Measurements from ENCODE around the gene OBSL1.

OBSL1 gene

GRCh38 chr2:219509780-219510511 is 61.4 kb downstream of the OBSL1 start:
- peak; percentile 70 for DNase-seq (ENCODE audit: extremely low spot score)
- TF ChIP-seq PKNOX1 (IDR thresholded peaks at IDR 0.05) (peak; percentile 69), FOXK2 (IDR thresholded peaks at IDR 0.05) (no peak)
- ChIA-PET CTCF (interaction anchor here (0.5 to 2.4 kb wide), 24 partner anchors 9 to 236 kb away, joined by 3 to 31 read pairs (median 4); partner anchors contain the start of gene GMPPA), POLR2A (interaction anchor here (0.9 to 5.0 kb wide), 6 partner anchors 9 to 34 kb away, joined by 3 to 41 read pairs (median 3); partner anchors contain the start of genes CHPF, GMPPA and TMEM198)

GRCh38 chr2:219508971-219509779 is 62.2 kb downstream of the OBSL1 start:
- POLR2A ChIA-PET, result interaction anchor here (1.0 to 5.0 kb wide), 5 partner anchors 8 to 35 kb away, joined by 3 to 41 read pairs (median 3); partner anchors contain the start of genes CHPF, GMPPA and TMEM198
- CTCF ChIA-PET, result interaction anchor here (0.7 to 2.4 kb wide), 14 partner anchors 9 to 235 kb away, joined by 3 to 31 read pairs (median 5); partner anchors contain the start of gene GMPPA
- no peak for DNase-seq (ENCODE audit: extremely low spot score)
- TF ChIP-seq FOXK2 (IDR thresholded peaks at IDR 0.05) (no peak), ARNT (IDR thresholded peaks at IDR 0.05) (no peak), BHLHE40 (IDR thresholded peaks at IDR 0.05; ENCODE audit: borderline replicate concordance) (no peak), SP1 (IDR thresholded peaks at IDR 0.05) (no peak), FOXM1 (IDR thresholded peaks at IDR 0.05; ENCODE audit: borderline replicate concordance) (no peak), FOXA1 (IDR thresholded peaks at IDR 0.05) (no peak), SUZ12 (IDR thresholded peaks at IDR 0.05) (no peak), NFRKB (IDR thresholded peaks at IDR 0.05) (no peak), ZNF384 (IDR thresholded peaks at IDR 0.05) (no peak), PKNOX1 (IDR thresholded peaks at IDR 0.05) (no peak), HDGF (IDR thresholded peaks at IDR 0.05; ENCODE audit: borderline replicate concordance) (no peak), LEF1 (IDR thresholded peaks at IDR 0.05; ENCODE audit: borderline replicate concordance) (no peak), TARDBP (IDR thresholded peaks at IDR 0.05) (no peak), ELF4 (IDR thresholded peaks at IDR 0.05) (no peak), CTBP1 (IDR thresholded peaks at IDR 0.05; ENCODE audit: borderline replicate concordance) (no peak)

- CTCF ChIA-PET, result interaction anchor here (1.3 to 2.4 kb wide), 3 partner anchors 9 to 32 kb away, joined by 4 to 31 read pairs (median 5); partner anchors contain the start of gene GMPPA
- POLR2A ChIA-PET, result interaction anchor here (5.0 kb wide), 1 partner anchor 9 kb away, joined by 41 read pairs; the partner anchor contains the start of gene GMPPA
- TF ChIP-seq PKNOX1 (IDR thresholded peaks at IDR 0.05), result no peak
- no peak for TF ChIP-seq HDGF (IDR thresholded peaks at IDR 0.05; ENCODE audit: borderline replicate concordance)
- TF ChIP-seq ZNF384 (IDR thresholded peaks at IDR 0.05), result no peak
- no peak for TF ChIP-seq TARDBP (IDR thresholded peaks at IDR 0.05)
- TF ChIP-seq FOXA1 (IDR thresholded peaks at IDR 0.05), result no peak
- TF ChIP-seq L3MBTL2 (conservative IDR thresholded peaks at IDR 0.05), result no peak
- no peak for TF ChIP-seq NFRKB (IDR thresholded peaks at IDR 0.05)
- no peak for TF ChIP-seq BHLHE40 (IDR thresholded peaks at IDR 0.05; ENCODE audit: borderline replicate concordance)
- no peak for TF ChIP-seq LEF1 (IDR thresholded peaks at IDR 0.05; ENCODE audit: borderline replicate concordance)
- TF ChIP-seq SP1 (IDR thresholded peaks at IDR 0.05), result no peak
- no peak for TF ChIP-seq ELF4 (IDR thresholded peaks at IDR 0.05)
- TF ChIP-seq CTBP1 (IDR thresholded peaks at IDR 0.05; ENCODE audit: borderline replicate concordance), result no peak
- TF ChIP-seq ARNT (IDR thresholded peaks at IDR 0.05), result no peak
- TF ChIP-seq FOXM1 (IDR thresholded peaks at IDR 0.05; ENCODE audit: borderline replicate concordance), result no peak
- no peak for TF ChIP-seq SUZ12 (IDR thresholded peaks at IDR 0.05)
- no peak for TF ChIP-seq FOXK2 (IDR thresholded peaks at IDR 0.05)
- no peak for DNase-seq (ENCODE audit: extremely low spot score)
Observed at GRCh38 chr2:219508444-219508734, 63.0 kb downstream of the OBSL1 start.

GRCh38 chr2:219507581-219508443 is 63.5 kb downstream of the OBSL1 start:
- ChIA-PET CTCF (interaction anchor here (1.3 to 2.4 kb wide), 3 partner anchors 9 to 31 kb away, joined by 4 to 31 read pairs (median 5); partner anchors contain the start of gene GMPPA), POLR2A (interaction anchor here (5.0 kb wide), 1 partner anchor 9 kb away, joined by 41 read pairs; the partner anchor contains the start of gene GMPPA)
- DNase-seq (ENCODE audit: extremely low spot score), result no peak
- TF ChIP-seq TARDBP (IDR thresholded peaks at IDR 0.05) (no peak), SUZ12 (IDR thresholded peaks at IDR 0.05) (no peak), L3MBTL2 (conservative IDR thresholded peaks at IDR 0.05) (no peak), HDGF (IDR thresholded peaks at IDR 0.05; ENCODE audit: borderline replicate concordance) (no peak), ARNT (IDR thresholded peaks at IDR 0.05) (no peak), BHLHE40 (IDR thresholded peaks at IDR 0.05; ENCODE audit: borderline replicate concordance) (no peak), FOXM1 (IDR thresholded peaks at IDR 0.05; ENCODE audit: borderline replicate concordance) (no peak), NFRKB (IDR thresholded peaks at IDR 0.05) (no peak), CTBP1 (IDR thresholded peaks at IDR 0.05; ENCODE audit: borderline replicate concordance) (no peak), FOXK2 (IDR thresholded peaks at IDR 0.05) (no peak), ELF4 (IDR thresholded peaks at IDR 0.05) (no peak), ZNF384 (IDR thresholded peaks at IDR 0.05) (no peak), FOXA1 (IDR thresholded peaks at IDR 0.05) (no peak), SP1 (IDR thresholded peaks at IDR 0.05) (no peak), LEF1 (IDR thresholded peaks at IDR 0.05; ENCODE audit: borderline replicate concordance) (no peak)
